OCI-LY7 (cell line): Measurements from ENCODE around the gene DHRS3.
"Not testable (repeated sequence)": the region's sequence is repeated elsewhere in the genome, so short reads cannot be mapped to it uniquely, and the experiment has no call there.

ENCODE experiments used
- EZH2phosphoT487 ChIP-seq: fragments of 200-600 bp; sonication (generic); IDR thresholded peaks from 2 replicates; pipeline ENCODE4 v1.6.1; 2018; ENCODE audit warnings: low read depth, borderline replicate concordance, mild to moderate bottlenecking, mixed run types, antibody characterized with exemption, low read length, moderate library complexity, mixed read lengths
- TF ChIP-seq, protein P1 (sequence below): fragments of 200-600 bp; sonication (generic); conservative IDR thresholded peaks from 2 replicates; pipeline ENCODE4 v1.5.1; 2014; ENCODE audit warnings: mild to moderate bottlenecking, antibody characterized with exemption, low read length, moderate library complexity, mixed read lengths

- TF ChIP-seq, protein P1, sequence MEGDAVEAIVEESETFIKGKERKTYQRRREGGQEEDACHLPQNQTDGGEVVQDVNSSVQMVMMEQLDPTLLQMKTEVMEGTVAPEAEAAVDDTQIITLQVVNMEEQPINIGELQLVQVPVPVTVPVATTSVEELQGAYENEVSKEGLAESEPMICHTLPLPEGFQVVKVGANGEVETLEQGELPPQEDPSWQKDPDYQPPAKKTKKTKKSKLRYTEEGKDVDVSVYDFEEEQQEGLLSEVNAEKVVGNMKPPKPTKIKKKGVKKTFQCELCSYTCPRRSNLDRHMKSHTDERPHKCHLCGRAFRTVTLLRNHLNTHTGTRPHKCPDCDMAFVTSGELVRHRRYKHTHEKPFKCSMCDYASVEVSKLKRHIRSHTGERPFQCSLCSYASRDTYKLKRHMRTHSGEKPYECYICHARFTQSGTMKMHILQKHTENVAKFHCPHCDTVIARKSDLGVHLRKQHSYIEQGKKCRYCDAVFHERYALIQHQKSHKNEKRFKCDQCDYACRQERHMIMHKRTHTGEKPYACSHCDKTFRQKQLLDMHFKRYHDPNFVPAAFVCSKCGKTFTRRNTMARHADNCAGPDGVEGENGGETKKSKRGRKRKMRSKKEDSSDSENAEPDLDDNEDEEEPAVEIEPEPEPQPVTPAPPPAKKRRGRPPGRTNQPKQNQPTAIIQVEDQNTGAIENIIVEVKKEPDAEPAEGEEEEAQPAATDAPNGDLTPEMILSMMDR = not testable (repeated sequence)
- not testable (repeated sequence) for TF ChIP-seq EZH2phosphoT487
Measured at GRCh38 chr1:12538536-12538935, 79.5 kb downstream of the DHRS3 start.
